SK-N-SH (cell line): Measurements from ENCODE around the gene ELOVL6. TPM values are rescaled to one million over a fixed set of nuclear protein-coding genes. Genes with fewer than 3 reads are reported as not detected.

Source experiments
- CTCF ChIA-PET: fragments of 300-600, 350-600 bp; formaldehyde crosslinking; extraction: SDS; loops from one replicate; lab custom pipeline; 2021; lab: Yijun Ruan, JAX
- POLR2A ChIA-PET: fragments of 350-600 bp; sonication (Branson Sonifier 250); formaldehyde crosslinking; extraction: SDS; loops from one replicate; lab custom pipeline; 2020; ENCODE audit warnings: antibody characterized with exemption, inconsistent platforms; lab: Yijun Ruan, JAX
- DNase-seq: peaks from one replicate; pipeline ENCODE4 v3.0.0; 2012
- H2AFZ ChIP-seq: fragments of 200-600 bp; sonication (generic); 2 replicates; pipeline ENCODE4 v1.8.1; 2016; ENCODE audit warnings: antibody characterized with exemption, mild to moderate bottlenecking, low read depth
- H3F3A ChIP-seq: fragments of 200-600 bp; sonication (generic); replicated peaks from 2 replicates; pipeline ENCODE3; 2016; ENCODE audit warnings: antibody characterized with exemption, mild to moderate bottlenecking; ENCODE audit not compliant: insufficient read depth
- H3K27ac ChIP-seq, 2 experiments: fragments of 200-500 bp in 1 of 2; fragments of 200-600 bp in 1 of 2; sonication (Bioruptor generic) in 1 of 2; sonication (generic), shearing (Covaris generic) in 1 of 2; 2 replicates each; pipeline versions ENCODE4 v1.5.1 to v1.6.1; 2014 to 2016; ENCODE audit warnings: low read depth in 2 of 2, inconsistent platforms in 1 of 2, low read length in 1 of 2, mild to moderate bottlenecking in 1 of 2, mixed read lengths in 1 of 2
- H3K27me3 ChIP-seq: fragments of 200-600 bp; sonication (generic), shearing (Covaris generic); 2 replicates; pipeline ENCODE4 v1.6.1; 2016; ENCODE audit warnings: mixed run types; ENCODE audit not compliant: insufficient read depth
- H3K36me3 ChIP-seq, 2 experiments: fragments of 200-500 bp in 1 of 2; fragments of 200-600 bp in 1 of 2; sonication (Bioruptor generic) in 1 of 2; sonication (generic) in 1 of 2; replicated peaks in 1 of 2; 2 replicates each; pipeline versions ENCODE3 to v1.5.1; 2014 to 2016; ENCODE audit warnings: low read length in 1 of 2, mild to moderate bottlenecking in 1 of 2; ENCODE audit not compliant: insufficient read depth in 2 of 2, control insufficient read depth in 1 of 2
- H3K4me1 ChIP-seq, 2 experiments: fragments of 200-500 bp in 1 of 2; fragments of 200-600 bp in 1 of 2; sonication (Bioruptor generic) in 1 of 2; sonication (generic), shearing (Covaris generic) in 1 of 2; 2 replicates each; pipeline versions ENCODE4 v1.5.1 to v1.6.1; 2014 to 2016; ENCODE audit warnings: low read depth in 1 of 2, low read length in 1 of 2, mixed run types in 1 of 2; ENCODE audit not compliant: insufficient read depth in 2 of 2, control insufficient read depth in 1 of 2
- H3K4me2 ChIP-seq: fragments of 200-600 bp; sonication (generic), shearing (Covaris generic); 2 replicates; pipeline ENCODE4 v1.6.1; 2017; ENCODE audit warnings: mixed run types
- H3K4me3 ChIP-seq, 2 experiments: fragments of 200-500 bp in 1 of 2; fragments of 200-600 bp in 1 of 2; sonication (Bioruptor generic) in 1 of 2; sonication (generic), shearing (Covaris generic) in 1 of 2; 2 replicates each; pipeline versions ENCODE4 v1.5.1 to v1.8.1; 2014 to 2016; ENCODE audit warnings: low read depth in 2 of 2, inconsistent platforms in 1 of 2, low read length in 1 of 2, mild to moderate bottlenecking in 1 of 2, mixed read lengths in 1 of 2, moderate library complexity in 1 of 2
- H3K79me2 ChIP-seq: fragments of 200-600 bp; sonication (generic); 2 replicates; pipeline ENCODE4 v1.8.1; 2017; ENCODE audit warnings: mild to moderate bottlenecking; ENCODE audit not compliant: insufficient read depth
- H3K9ac ChIP-seq: fragments of 200-600 bp; sonication (generic); 2 replicates; pipeline ENCODE4 v1.6.1; 2017; ENCODE audit warnings: mixed run types
- H3K9me2 ChIP-seq: fragments of 200-600 bp; sonication (generic); 2 replicates; pipeline ENCODE4 v1.6.1; 2017; ENCODE audit warnings: mixed run types
- H3K9me3 ChIP-seq: fragments of 200-600 bp; sonication (generic); 2 replicates; pipeline ENCODE4 v1.6.1; 2017; ENCODE audit warnings: mixed run types, mild to moderate bottlenecking, moderate library complexity
- H4K20me1 ChIP-seq: fragments of 200-600 bp; sonication (generic); 2 replicates; pipeline ENCODE4 v1.6.1; 2017; ENCODE audit warnings: mild to moderate bottlenecking, mixed run types; ENCODE audit not compliant: insufficient read depth
- CHD2 ChIP-seq: fragments of 150-350 bp; IDR thresholded peaks from 2 replicates; pipeline ENCODE4 v1.6.1; 2018; ENCODE audit warnings: low read length; ENCODE audit not compliant: partially characterized antibody
- CTCF ChIP-seq: fragments of 200-600 bp; sonication (generic); IDR thresholded peaks from 2 replicates; pipeline ENCODE4 v1.6.1; 2017; ENCODE audit warnings: antibody characterized with exemption, mild to moderate bottlenecking, moderate library complexity
- ELF1 ChIP-seq: IDR thresholded peaks from 2 replicates; pipeline ENCODE4 v1.4.0; 2012
- EP300 ChIP-seq, 2 experiments: IDR thresholded peaks; 2 replicates each; pipeline versions ENCODE4 v1.4.0 to v1.6.1; 2012; ENCODE audit warnings: borderline replicate concordance in 1 of 2, low read depth in 1 of 2, low read length in 1 of 2
- FOXM1 ChIP-seq: IDR thresholded peaks from 2 replicates; pipeline ENCODE4 v1.4.0; 2012; ENCODE audit warnings: low read depth, mild to moderate bottlenecking
- GABPA ChIP-seq: IDR thresholded peaks from 2 replicates; pipeline ENCODE4 v1.4.0; 2012; ENCODE audit warnings: low read depth, mild to moderate bottlenecking
- GATA2 ChIP-seq: sonication (generic); formaldehyde crosslinking; IDR thresholded peaks from 2 replicates; pipeline ENCODE4 v1.5.0; 2020; ENCODE audit warnings: mild to moderate bottlenecking, missing genetic modification reagents
- JUND ChIP-seq: IDR thresholded peaks from 2 replicates; pipeline ENCODE4 v1.4.0; 2012
- PBX3 ChIP-seq: IDR thresholded peaks from 2 replicates; pipeline ENCODE4; 2012
- RAD21 ChIP-seq: IDR thresholded peaks from 2 replicates; pipeline ENCODE4 v1.6.1; 2012; ENCODE audit warnings: mild to moderate bottlenecking, low read length
- REST ChIP-seq: IDR thresholded peaks from 2 replicates; pipeline ENCODE4 v1.6.1; 2012; ENCODE audit warnings: mild to moderate bottlenecking, low read depth, low read length, moderate library complexity
- RFX5 ChIP-seq: IDR thresholded peaks from 2 replicates; pipeline ENCODE4 v1.6.1; 2012; ENCODE audit warnings: mild to moderate bottlenecking, improper control_type of control experiment, low read length
- SIN3A ChIP-seq: IDR thresholded peaks from 2 replicates; pipeline ENCODE4 v1.6.1; 2012; ENCODE audit warnings: low read depth, mild to moderate bottlenecking, low read length, moderate library complexity, borderline replicate concordance
- SMC3 ChIP-seq: IDR thresholded peaks from 2 replicates; pipeline ENCODE4 v1.6.1; 2012; ENCODE audit warnings: low read depth, low read length, improper control_type of control experiment
- TAF1 ChIP-seq: IDR thresholded peaks from 2 replicates; pipeline ENCODE4 v1.6.1; 2012; ENCODE audit warnings: low read depth, mild to moderate bottlenecking, low read length, moderate library complexity, borderline replicate concordance
- USF1 ChIP-seq: IDR thresholded peaks from 2 replicates; pipeline ENCODE4 v1.4.0; 2012; ENCODE audit warnings: low read depth, borderline replicate concordance
- whole genome bisulfite sequencing: methylation state at CpG from one replicate; pipeline ENCODE4 v1.1.6; 2017; ENCODE audit warnings: low lambda C conversion rate; 5-methylcytosine and 5-hydroxymethylcytosine counted together
- polyA plus RNA-seq, 3 experiments: library from polyadenylated mRNA; depleted of rRNA; stranded (reverse); fragments of >200 nt; gene quantifications; 2 replicates each; pipeline ENCODE4 v1.2.3, GENCODE V29; 2012

Gene ELOVL6
- polyA plus RNA-seq, 1 of the 3 experiments (the other 2 are of a cell fraction): 9.0 TPM

- Histone ChIP-seq H2AFZ (no peak overlapping the region), H3K9me2 (no peaks in the 10 kb centered on the region), H3K4me1 (no peaks in the 10 kb centered on the region), H3K27ac (no peak overlapping the region), H3K79me2 (no peaks in the 10 kb centered on the region), H3K27me3 (no peaks in the 10 kb centered on the region), H4K20me1 (no peaks in the 10 kb centered on the region), H3K9ac (no peak overlapping the region), H3K4me3 (no peak overlapping the region; a peak in 1 of 4 replicates), H3F3A (no peaks in the 10 kb centered on the region), H3K9me3 (no peaks in the 10 kb centered on the region), H3K4me2 (no peak overlapping the region), H3K36me3 (no peaks in the 10 kb centered on the region)
- POLR2A ChIA-PET: no interaction called here
- WGBS: 68% methylated on average over 13 of the region's 13 CpGs
- CTCF ChIA-PET: interaction anchor here (0.5 to 1.9 kb wide), 14 partner anchors 13 to 1548 kb away, joined by 3 to 8 read pairs (median 4); partner anchors contain the start of gene ELOVL6
- DNase-seq: peak; percentile 56
- TF ChIP-seq TAF1: no peak
- peak; percentile 39; the same call in 1 of the 2 replicates for TF ChIP-seq SMC3
- peak; percentile 92 for TF ChIP-seq CTCF
- TF ChIP-seq RAD21: peak; percentile 80
- no peak for TF ChIP-seq ELF1
Measured at GRCh38 chr4:110211007-110211769, 12.8 kb upstream of the ELOVL6 start.

- Histone ChIP-seq H3K36me3 (no peaks in the 10 kb centered on the region), H3K9ac (no peak overlapping the region), H2AFZ (no peak overlapping the region), H3K27me3 (no peaks in the 10 kb centered on the region), H3K9me3 (no peaks in the 10 kb centered on the region), H3K4me1 (no peaks in the 10 kb centered on the region), H3K9me2 (no peaks in the 10 kb centered on the region), H4K20me1 (no peaks in the 10 kb centered on the region), H3F3A (no peaks in the 10 kb centered on the region), H3K4me2 (no peak overlapping the region), H3K27ac (no peak overlapping the region), H3K79me2 (no peaks in the 10 kb centered on the region), H3K4me3 (no peak overlapping the region)
- CTCF ChIA-PET: interaction anchor here (0.6 to 0.7 kb wide), 2 partner anchors 159 to 307 kb away, joined by 3 read pairs; no protein-coding TSS in a partner anchor
- WGBS: 91% methylated on average over 6 of the region's 6 CpGs
- POLR2A ChIA-PET: no interaction called here
- no peak for DNase-seq
- TF ChIP-seq REST (no peak), SMC3 (no peak), FOXM1 (no peak), JUND (no peak), PBX3 (no peak), TAF1 (no peak), CTCF (no peak), RAD21 (no peak), USF1 (no peak), GATA2 (CRISPR knock-in tag) (no peak), RFX5 (no peak), SIN3A (no peak), GABPA (no peak), EP300 (IDR thresholded peaks at IDR 0.05; ENCODE audit: borderline replicate concordance in 1 of 2, low read depth in 1 of 2, low read length in 1 of 2) (no peak), CHD2 (no peak)
Measured at GRCh38 chr4:110208419-110208818, 10.0 kb upstream of the ELOVL6 start.
